Osteoblast (primary cell): ENCODE results near the gene SLC25A6. TPM values are rescaled to one million over a fixed set of nuclear protein-coding genes. Genes with fewer than 3 reads are reported as not detected.

Source experiments
- DNase-seq: peaks from one replicate; pipeline ENCODE4 v3.0.0; 2011; ENCODE audit warnings: low spot score, mixed read lengths; ENCODE audit not compliant: insufficient read length; ENCODE audit errors: missing footprints
- H2AFZ ChIP-seq: 2 replicates; pipeline ENCODE4 v1.6.0; 2011; ENCODE audit warnings: mild to moderate bottlenecking, low read length
- H3K27ac ChIP-seq: 2 replicates; pipeline ENCODE4 v1.5.1; 2011; ENCODE audit warnings: mild to moderate bottlenecking, low read depth, low read length, moderate library complexity
- H3K27me3 ChIP-seq: 2 replicates; pipeline ENCODE4 v1.6.0; 2012; ENCODE audit warnings: mild to moderate bottlenecking, control low read depth, inconsistent platforms, low read length, moderate library complexity; ENCODE audit not compliant: insufficient read depth
- H3K36me3 ChIP-seq: 2 replicates; pipeline ENCODE4 v1.5.1; 2011; ENCODE audit warnings: mild to moderate bottlenecking, low read length, control low read depth, moderate library complexity; ENCODE audit not compliant: insufficient read depth
- H3K4me1 ChIP-seq: 2 replicates; pipeline ENCODE4 v1.5.1; 2011; ENCODE audit warnings: mild to moderate bottlenecking, low read length, control low read depth, moderate library complexity; ENCODE audit not compliant: insufficient read depth
- H3K4me2 ChIP-seq: 2 replicates; pipeline ENCODE4 v1.6.0; 2011; ENCODE audit warnings: mild to moderate bottlenecking, low read length; ENCODE audit not compliant: insufficient read depth
- H3K4me3 ChIP-seq: fragments of 200-600 bp; sonication (generic); 3 replicates; pipeline ENCODE4 v1.5.1; 2012; ENCODE audit warnings: mild to moderate bottlenecking, low read length, inconsistent platforms; ENCODE audit not compliant: insufficient read depth
- H3K79me2 ChIP-seq: 2 replicates; pipeline ENCODE4 v1.6.0; 2012; ENCODE audit warnings: mild to moderate bottlenecking, low read length, control low read depth, inconsistent platforms; ENCODE audit not compliant: insufficient read depth
- H3K9me3 ChIP-seq: 2 replicates; pipeline ENCODE4 v1.5.1; 2011; ENCODE audit warnings: low read depth, low read length, control low read depth
- H4K20me1 ChIP-seq: 2 replicates; pipeline ENCODE4 v1.6.0; 2012; ENCODE audit warnings: mild to moderate bottlenecking, low read length, control low read depth; ENCODE audit not compliant: insufficient read depth
- CTCF ChIP-seq: IDR thresholded peaks from 2 replicates; pipeline ENCODE4 v1.5.1; 2011; ENCODE audit warnings: mild to moderate bottlenecking, low read depth, low read length, moderate library complexity; ENCODE audit errors: extremely low read depth
- total RNA-seq: library from RNA; depleted of rRNA; stranded (reverse); fragments of >200 nt; gene quantifications from 2 replicates; pipeline ENCODE4 v1.2.3, GENCODE V29; 2012

The SLC25A6 gene
- total RNA-seq, 1 donor, result 203 TPM

- TF ChIP-seq CTCF, result no peak
- no peaks in the 10 kb centered on the region for H3K27me3 ChIP-seq
- no peak overlapping the region for H3K4me2 ChIP-seq
- DNase-seq, result no peak
- no peaks in the 10 kb centered on the region for H3K4me1 ChIP-seq
- no peaks in the 10 kb centered on the region for H4K20me1 ChIP-seq
- H2AFZ ChIP-seq, result no peak overlapping the region
- H3K79me2 ChIP-seq, result no peaks in the 10 kb centered on the region
- no peak overlapping the region for H3K27ac ChIP-seq
- no peaks in the 10 kb centered on the region for H3K9me3 ChIP-seq
- no peaks in the 10 kb centered on the region for H3K36me3 ChIP-seq
- no peak overlapping the region for H3K4me3 ChIP-seq
Measured at GRCh38 chrX:1358793-1359476, 33.0 kb downstream of the SLC25A6 start.

- no peak for TF ChIP-seq CTCF
- Histone ChIP-seq H3K27ac (no peak overlapping the region), H3K9me3 (no peaks in the 10 kb centered on the region), H2AFZ (no peak overlapping the region), H3K27me3 (no peaks in the 10 kb centered on the region), H3K4me3 (no peak overlapping the region), H3K4me2 (no peak overlapping the region), H3K36me3 (no peaks in the 10 kb centered on the region), H3K79me2 (no peaks in the 10 kb centered on the region), H3K4me1 (no peaks in the 10 kb centered on the region), H4K20me1 (no peaks in the 10 kb centered on the region)
- no peak for DNase-seq
Measured at GRCh38 chrX:1357993-1358392, 33.9 kb downstream of the SLC25A6 start.

- H2AFZ ChIP-seq, result no peak overlapping the region
- H3K4me1 ChIP-seq, result no peaks in the 10 kb centered on the region
- H3K36me3 ChIP-seq, result no peaks in the 10 kb centered on the region
- no peaks in the 10 kb centered on the region for H4K20me1 ChIP-seq
- no peaks in the 10 kb centered on the region for H3K9me3 ChIP-seq
- no peak for TF ChIP-seq CTCF
- no peak overlapping the region for H3K4me2 ChIP-seq
- no peak for DNase-seq
- H3K79me2 ChIP-seq, result no peaks in the 10 kb centered on the region
- no peaks in the 10 kb centered on the region for H3K27me3 ChIP-seq
- H3K4me3 ChIP-seq, result no peak overlapping the region
- no peak overlapping the region for H3K27ac ChIP-seq
Measured at GRCh38 chrX:1355131-1356046, 36.5 kb downstream of the SLC25A6 start.
